Endothelial cell of umbilical vein (primary cell): Measurements from ENCODE around the gene MROH2A. TPM values are rescaled to one million over a fixed set of nuclear protein-coding genes. Genes with fewer than 3 reads are reported as not detected.

Experiments used
- BruUV-seq: library from RNA; stranded (reverse); fragments of 400-500 nt; replicated peaks from 2 replicates; lab custom pipeline; 2021; lab: Mats Ljungman, UMichigan
- CTCF ChIA-PET: fragments of 300-600, 350-600 bp; sonication (Branson Sonifier 250); formaldehyde crosslinking; loops from one replicate; lab custom pipeline; 2021; ENCODE audit warnings: antibody characterized with exemption, inconsistent platforms; lab: Charles Lee
- POLR2A ChIA-PET: fragments of 300-600, 350-600 bp; sonication (Branson Sonifier 250); formaldehyde crosslinking; loops from one replicate; lab custom pipeline; 2021; ENCODE audit warnings: antibody characterized with exemption, inconsistent platforms; lab: Charles Lee
- DNase-seq: peaks from one replicate; pipeline ENCODE4 v3.0.0-alpha.2; 2011; ENCODE audit warnings: low read depth, low spot score
- FAIRE-seq: peaks from 2 replicates; lab custom pipeline; 2011; peaks lifted over from hg19 to GRCh38; lab: Jason Lieb, UNC
- H2AFZ ChIP-seq: 2 replicates; pipeline ENCODE4 v1.6.0; 2012; ENCODE audit warnings: low read depth, low read length, control low read depth, inconsistent platforms
- H3K27ac ChIP-seq: 2 replicates; pipeline ENCODE4 v1.5.1; 2011; ENCODE audit warnings: low read depth, mild to moderate bottlenecking, control low read depth, low read length, moderate library complexity; ENCODE audit not compliant: insufficient read depth
- H3K27me3 ChIP-seq, 2 experiments: 2 replicates each; pipeline versions ENCODE4 v1.6.0 to v1.6.1; 2011; ENCODE audit warnings: low read length in 2 of 2, mixed read lengths in 1 of 2; ENCODE audit not compliant: control insufficient read depth in 2 of 2, insufficient read depth in 2 of 2
- H3K36me3 ChIP-seq, 2 experiments: 2 replicates in 1 of 2; 3 replicates in 1 of 2; pipeline ENCODE4 v1.5.1; 2011; ENCODE audit warnings: low read length in 2 of 2, mild to moderate bottlenecking in 1 of 2, moderate library complexity in 1 of 2; ENCODE audit not compliant: control insufficient read depth in 2 of 2, insufficient read depth in 2 of 2; ENCODE audit errors: extremely low read depth in 1 of 2
- H3K4me1 ChIP-seq: 3 replicates; pipeline ENCODE4 v1.5.1; 2011; ENCODE audit warnings: mild to moderate bottlenecking, low read length; ENCODE audit not compliant: control insufficient read depth, insufficient read depth; ENCODE audit errors: extremely low read depth
- H3K4me2 ChIP-seq: 2 replicates; pipeline ENCODE4 v1.6.1; 2011; ENCODE audit warnings: low read length, control low read depth, mixed read lengths; ENCODE audit not compliant: insufficient read depth
- H3K4me3 ChIP-seq, 3 experiments: fragments of 200-600 bp in 1 of 3; sonication (generic), shearing (Covaris generic) in 1 of 3; replicated peaks in 1 of 3; 2 replicates each; pipeline ENCODE4 v1.5.1; 2011 to 2016; ENCODE audit warnings: control low read depth in 3 of 3, low read length in 3 of 3, mild to moderate bottlenecking in 2 of 3, inconsistent platforms in 1 of 3, low read depth in 1 of 3, moderate library complexity in 1 of 3; ENCODE audit not compliant: insufficient read depth in 1 of 3
- H3K79me2 ChIP-seq: 2 replicates; pipeline ENCODE4 v1.6.0; 2012; ENCODE audit warnings: low read length, inconsistent platforms; ENCODE audit not compliant: control insufficient read depth, insufficient read depth
- H3K9ac ChIP-seq: replicated peaks from 2 replicates; pipeline ENCODE3; 2011; ENCODE audit warnings: low read length, control low read depth; ENCODE audit not compliant: insufficient read depth; ENCODE audit errors: extremely low read depth
- H3K9me1 ChIP-seq: replicated peaks from 3 replicates; pipeline ENCODE4 v1.6.0; 2011; ENCODE audit warnings: mild to moderate bottlenecking, low read length; ENCODE audit not compliant: control insufficient read depth, insufficient read depth; ENCODE audit errors: extremely low read depth
- H3K9me3 ChIP-seq: replicated peaks from 2 replicates; pipeline ENCODE4 v1.5.1; 2012; ENCODE audit warnings: low read length, inconsistent platforms; ENCODE audit not compliant: control insufficient read depth, insufficient read depth
- H4K20me1 ChIP-seq: replicated peaks from 2 replicates; pipeline ENCODE3; 2011; ENCODE audit warnings: mild to moderate bottlenecking, low read length; ENCODE audit not compliant: control insufficient read depth, insufficient read depth; ENCODE audit errors: extremely low read depth
- CTCF ChIP-seq, 2 donors: IDR thresholded peaks; 1 replicate in 1 of 2; 2 replicates in 1 of 2; pipeline ENCODE4 v1.5.1; 2011; ENCODE audit warnings: low read length in 2 of 2, mild to moderate bottlenecking in 2 of 2, moderate library complexity in 2 of 2, control low read depth in 1 of 2, inconsistent platforms in 1 of 2, low read depth in 1 of 2; ENCODE audit not compliant: insufficient read depth in 1 of 2; ENCODE audit errors: extremely low read depth in 1 of 2
- EZH2 ChIP-seq: IDR thresholded peaks from 2 replicates; pipeline ENCODE4 v1.6.1; 2012; ENCODE audit warnings: borderline replicate concordance, low read depth, mild to moderate bottlenecking, moderate library complexity, low read length, inconsistent platforms; ENCODE audit not compliant: severe bottlenecking
- FOS ChIP-seq: IDR thresholded peaks from 2 replicates; pipeline ENCODE4 v1.6.1; 2011; ENCODE audit warnings: mild to moderate bottlenecking, low read length, moderate library complexity, borderline replicate concordance; ENCODE audit not compliant: insufficient read depth
- GATA2 ChIP-seq: IDR thresholded peaks from 2 replicates; pipeline ENCODE4 v1.7.0; 2011; ENCODE audit warnings: low read depth, mild to moderate bottlenecking, moderate library complexity, mixed read lengths, low read length; ENCODE audit not compliant: insufficient read length, insufficient read depth
- JUN ChIP-seq: IDR thresholded peaks from 2 replicates; pipeline ENCODE4 v1.6.1; 2011; ENCODE audit warnings: borderline replicate concordance, low read depth; ENCODE audit not compliant: insufficient read length, insufficient read depth
- MAX ChIP-seq: IDR thresholded peaks from 2 replicates; pipeline ENCODE4 v1.6.1; 2011; ENCODE audit not compliant: insufficient read depth, insufficient read length
- MYC ChIP-seq: IDR thresholded peaks from one replicate; pipeline ENCODE4 v1.6.1; 2011; ENCODE audit warnings: mild to moderate bottlenecking, low read depth, low read length
- POLR2A ChIP-seq: IDR thresholded peaks from 2 replicates; pipeline ENCODE4 v1.6.1; 2012; ENCODE audit warnings: low read depth, mild to moderate bottlenecking, control low read depth, low read length
- POLR2AphosphoS5 ChIP-seq: IDR thresholded peaks from 2 replicates; pipeline ENCODE4 v1.6.1; 2012; ENCODE audit warnings: low read depth, mild to moderate bottlenecking, control low read depth, low read length, moderate library complexity; ENCODE audit not compliant: insufficient read depth
- dilution Hi-C: fragments of 300-500 bp; cut with MboI; formaldehyde crosslinking; loops from one replicate; pipeline ENCODE4 v1.15.0; 2019; ENCODE audit warnings: low sequenced_read_pairs; ENCODE audit not compliant: extremely low pct_ligation_motif_present
- intact Hi-C: fragments of 100-400 bp; cut with micrococcal nuclease; formaldehyde crosslinking; loops from one replicate; pipeline ENCODE4 v1.10.0; 2022
- polyA plus RNA-seq, 4 experiments: library from polyadenylated mRNA; depleted of rRNA in 3 of 4; stranded (reverse) in 3 of 4; unstranded in 1 of 4; fragments of >200 nt; gene quantifications; 2 replicates each; pipeline versions ENCODE4 v1.2.1 to v1.2.3, GENCODE V29; 2011 to 2012; ENCODE audit warnings: missing spikeins in 1 of 4
- total RNA-seq: library from RNA; stranded (reverse); gene quantifications from 2 replicates; pipeline ENCODE4 v1.2.3, GENCODE V29; 2021

Gene MROH2A
- total and polyA plus RNA-seq, 2 donors (not counting 3 experiments of a cell fraction or from before 2014, with no cell fraction given) = not detected

DNA sequence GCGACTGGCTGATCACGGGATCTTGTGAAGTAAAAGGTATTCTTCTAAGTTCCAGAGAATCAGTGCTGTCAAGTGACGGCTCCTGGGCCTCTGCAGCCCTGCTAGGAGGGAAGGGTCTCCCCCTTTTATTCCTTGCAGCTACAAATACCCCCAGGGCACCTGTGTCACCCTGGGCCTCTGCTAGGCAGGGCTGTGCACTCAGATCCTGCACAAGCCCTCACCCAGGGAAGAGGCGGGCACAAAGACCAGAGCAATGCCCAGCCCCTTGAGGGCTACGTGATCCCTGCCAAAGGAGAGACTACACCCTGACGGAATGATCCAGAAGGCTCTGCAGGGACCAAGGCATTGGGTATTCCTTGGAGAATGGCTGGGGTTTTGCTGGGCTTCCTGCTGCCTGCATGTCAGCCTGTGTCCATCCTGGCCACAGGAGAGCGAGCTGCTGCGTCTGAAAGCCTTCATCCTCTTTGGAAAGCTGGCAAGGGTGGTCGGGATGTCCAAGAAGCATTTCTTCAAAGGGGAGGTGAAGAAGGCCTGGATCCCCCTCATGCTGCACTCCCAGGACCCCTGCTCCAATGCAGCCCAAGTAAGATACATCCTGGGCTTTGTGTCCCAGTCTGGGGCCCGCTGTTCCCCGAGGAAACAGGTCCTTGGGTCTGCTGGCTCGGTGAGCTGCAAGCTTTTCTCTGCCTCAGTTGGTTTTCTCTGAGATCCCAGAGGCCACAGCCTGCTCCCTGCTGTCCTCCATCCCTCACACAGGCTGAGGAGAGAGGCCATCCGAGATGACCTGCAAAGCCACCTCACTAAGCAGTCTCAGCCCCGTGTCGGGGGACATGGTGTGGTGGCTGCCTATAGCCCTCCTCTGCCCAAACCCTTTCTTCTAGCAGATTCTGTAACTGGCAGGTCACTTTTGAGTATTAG is 51.3 kb downstream of the MROH2A start:
- Histone ChIP-seq H3K36me3 (no peaks in the 10 kb centered on the region), H2AFZ (no peak overlapping the region), H3K9me1 (no peaks in the 10 kb centered on the region), H3K9ac (no peak overlapping the region), H3K27me3 (no peaks in the 10 kb centered on the region), H3K4me3 (no peak overlapping the region), H3K27ac (no peak overlapping the region), H3K79me2 (no peaks in the 10 kb centered on the region), H3K4me1 (no peaks in the 10 kb centered on the region), H4K20me1 (no peaks in the 10 kb centered on the region), H3K9me3 (no peaks in the 10 kb centered on the region), H3K4me2 (no peak overlapping the region)
- dilution Hi-C loops = no loop called here
- TF ChIP-seq POLR2A (no peak), GATA2 (no peak), EZH2 (no peak), MYC (no peak), FOS (no peak), CTCF (IDR thresholded peaks at IDR 0.05; ENCODE audit: extremely low read depth in 1 of 2, insufficient read depth in 1 of 2, low read depth in 1 of 2, low read length in 2 of 2) (no peak), JUN (no peak), POLR2AphosphoS5 (no peak), MAX (no peak)
- intact Hi-C loops = loop anchor here (10.0 kb wide), 1 partner anchor 545 kb away; no protein-coding TSS in a partner anchor
- BruUV-seq = no TSS peak
- no peak for DNase-seq
- FAIRE-seq = no peak
- CTCF ChIA-PET = no interaction called here
- POLR2A ChIA-PET = no interaction called here
